ENCODE results near the gene LMX1B. TPM values are rescaled to one million over a fixed set of nuclear protein-coding genes. Genes with fewer than 3 reads are reported as not detected.

Gene LMX1B
- total RNA-seq, result not detected in 2 replicates

GRCh38 chr9:126613651-126614050, at the start of gene LMX1B:
LMX1B (plus strand) TSS chr9:126613928; CDS start chr9:126614450, 522 bp downstream.

Other genes with a start within 250 kb of the LMX1B start
- gene ZBTB43, start 191.1 kb downstream of the LMX1B start, total RNA-seq, result 18.3 and 19.9 TPM in 2 replicates
- 4.1 and 5.8 TPM in 2 replicates for gene ZBTB34, start 246.7 kb downstream of the LMX1B start, total RNA-seq